ENCODE measurements around the gene GFY.

GRCh38 chr19:49387936-49388372 is 37.2 kb upstream of the GFY start, which contains the start of gene KASH5:
- TF ChIP-seq ZNF70 (CRISPR knock-in tag; IDR thresholded peaks at IDR 0.05) (no peak), CSRNP3 (CRISPR knock-in tag; IDR thresholded peaks at IDR 0.05) (no peak), CSDC2 (CRISPR knock-in tag; IDR thresholded peaks at IDR 0.05) (no peak), TSHZ2 (CRISPR knock-in tag; IDR thresholded peaks at IDR 0.05) (no peak)
